HL-60/S4 (cell line): ENCODE results near the gene RBKS.

ENCODE experiments used
- in situ Hi-C: fragments of 300-500 bp; cut with MboI; formaldehyde crosslinking; loops from 2 replicates; pipeline ENCODE4 v1.14.3; 2022; ENCODE audit warnings: low sequenced_read_pairs

Gene RBKS

GRCh38 chr2:27803046-27803445, 87.1 kb downstream of the RBKS start:
- in situ Hi-C loops = no loop called here

- in situ Hi-C loops = no loop called here
Observed at GRCh38 chr2:27802547-27802946, 87.6 kb downstream of the RBKS start.

GRCh38 chr2:27800856-27801255, 89.3 kb downstream of the RBKS start:
- in situ Hi-C loops = no loop called here

GRCh38 chr2:27799646-27800010, 90.6 kb downstream of the RBKS start:
- in situ Hi-C loops = no loop called here

- in situ Hi-C loops = no loop called here
Observed at GRCh38 chr2:27798948-27799645, 91.1 kb downstream of the RBKS start.

GRCh38 chr2:27798486-27798885, 91.7 kb downstream of the RBKS start:
- in situ Hi-C loops = no loop called here

- in situ Hi-C loops = no loop called here
Observed at GRCh38 chr2:27797841-27798240, 92.3 kb downstream of the RBKS start.

- in situ Hi-C loops = no loop called here
Observed at GRCh38 chr2:27796791-27797765, 93.1 kb downstream of the RBKS start.

- in situ Hi-C loops = no loop called here
Observed at GRCh38 chr2:27795868-27796277, 94.3 kb downstream of the RBKS start.

GRCh38 chr2:27795093-27795834, 94.9 kb downstream of the RBKS start:
- in situ Hi-C loops = no loop called here

- in situ Hi-C loops = no loop called here
Observed at GRCh38 chr2:27792759-27793158, 97.4 kb downstream of the RBKS start.

- in situ Hi-C loops = no loop called here
Observed at GRCh38 chr2:27790796-27791195, 99.4 kb downstream of the RBKS start.

GRCh38 chr2:27782701-27783100, 107.5 kb downstream of the RBKS start:
- in situ Hi-C loops = no loop called here

GRCh38 chr2:27781496-27781895, 108.7 kb downstream of the RBKS start:
- in situ Hi-C loops = no loop called here

GRCh38 chr2:27779417-27780055, 110.7 kb downstream of the RBKS start:
- in situ Hi-C loops = no loop called here

- in situ Hi-C loops = no loop called here
Observed at GRCh38 chr2:27776696-27777095, 113.5 kb downstream of the RBKS start.

- in situ Hi-C loops = no loop called here
Observed at GRCh38 chr2:27776097-27776496, 114.1 kb downstream of the RBKS start.

- in situ Hi-C loops = no loop called here
Observed at GRCh38 chr2:27773959-27774358, 116.2 kb downstream of the RBKS start.

GRCh38 chr2:27772804-27773203, 117.4 kb downstream of the RBKS start:
- in situ Hi-C loops = no loop called here

GRCh38 chr2:27771548-27772335, 118.4 kb downstream of the RBKS start, which contains the start of gene MRPL33:
TSS of gene MRPL33 (plus strand) at chr2:27771719. CDS start at chr2:27771778, 59 bp downstream.
- in situ Hi-C loops = no loop called here
